Measurements from ENCODE around the gene MYO3B. TPM values are rescaled to one million over a fixed set of nuclear protein-coding genes. Genes with fewer than 3 reads are reported as not detected.
"Not testable (repeated sequence)": the region's sequence is repeated elsewhere in the genome, so short reads cannot be mapped to it uniquely, and the experiment has no call there.

Gene MYO3B
- total RNA-seq, 1 experiment from 2014 or later = 11.9 TPM

DNA sequence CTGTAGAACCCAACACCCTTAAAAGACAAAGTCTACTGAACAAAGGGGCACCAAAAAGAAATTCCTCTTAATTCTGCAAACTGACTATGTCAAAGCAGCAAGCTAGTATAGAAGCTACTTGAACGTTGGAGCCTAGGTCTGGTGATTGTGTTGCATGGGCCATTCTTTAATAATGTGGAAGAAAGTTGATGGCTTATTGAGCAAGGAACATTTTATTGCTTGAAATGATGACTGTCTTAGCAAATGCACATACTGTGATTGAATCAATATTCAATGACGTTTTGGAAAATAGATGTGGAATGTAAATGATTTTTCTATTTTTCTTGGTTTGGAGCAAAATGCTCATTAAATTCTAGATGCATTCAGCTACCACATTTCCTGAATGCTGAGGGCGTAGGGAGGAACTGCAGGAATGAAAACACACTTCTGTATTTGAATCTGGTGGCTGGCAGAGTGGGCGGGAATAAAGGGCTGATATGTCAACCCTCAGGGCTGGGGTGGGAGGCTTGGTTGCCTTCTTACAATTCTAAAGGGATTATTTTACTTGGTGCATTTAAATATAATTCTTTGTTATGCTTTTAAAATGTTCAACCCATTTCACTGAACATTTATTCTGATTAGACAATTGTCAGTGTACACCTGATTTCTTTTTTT is 26.5 kb downstream of the MYO3B start:
- no peak for DNase-seq (ENCODE audit: low spot score)
- in situ Hi-C loops (cut with HindIII; ENCODE audit: low sequenced_read_pairs) = no loop called here

DNA sequence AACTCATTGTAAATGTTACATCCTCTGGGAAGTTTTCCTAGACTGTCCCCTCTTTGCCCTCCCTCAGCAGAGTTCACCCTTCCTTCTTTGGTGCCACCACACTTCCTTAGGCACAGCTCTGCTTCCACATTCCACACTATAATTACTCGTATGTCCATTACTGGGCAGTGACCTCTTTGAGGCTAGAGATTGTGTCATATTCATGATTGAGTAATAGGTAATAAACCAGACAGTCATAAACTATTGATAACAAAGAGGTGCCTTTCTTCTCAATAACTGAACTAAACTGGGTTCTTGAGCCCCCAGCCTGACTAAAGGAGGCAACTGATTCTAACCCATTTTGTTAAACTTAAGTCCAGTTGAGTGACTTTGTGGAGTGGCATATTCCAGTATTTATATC is 28.3 kb downstream of the MYO3B start:
- in situ Hi-C loops (cut with HindIII; ENCODE audit: low sequenced_read_pairs) = no loop called here
- DNase-seq (ENCODE audit: low spot score) = no peak

DNA sequence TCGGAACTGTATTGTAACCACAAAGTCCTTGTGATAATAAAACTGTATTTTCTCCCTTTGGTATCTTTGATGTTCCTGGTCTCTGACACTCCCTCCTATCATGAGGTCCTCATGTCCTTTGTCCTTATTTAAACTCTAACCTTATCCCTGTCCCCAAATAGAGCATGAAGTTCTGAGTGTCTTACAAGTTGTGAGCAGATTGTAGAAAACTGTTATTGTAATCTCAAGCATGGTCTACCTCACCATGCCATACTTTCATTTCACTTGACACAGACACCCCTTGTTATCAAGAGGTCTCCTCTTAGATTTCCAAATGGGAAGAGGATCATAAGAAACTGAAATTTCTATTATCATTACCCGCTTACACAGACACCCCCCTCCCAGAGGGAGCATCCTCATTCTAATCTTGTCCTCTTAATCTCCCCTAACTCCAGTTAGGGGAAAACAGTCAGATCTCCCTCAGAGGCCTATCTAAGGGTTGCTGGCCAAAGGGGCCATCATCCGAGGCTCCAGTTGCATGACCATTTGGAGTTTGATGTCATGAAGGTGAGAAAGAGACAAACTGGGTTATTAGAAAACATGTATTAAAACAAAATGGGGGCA is 29.0 kb downstream of the MYO3B start:
- in situ Hi-C loops (cut with HindIII; ENCODE audit: low sequenced_read_pairs) = no loop called here
- DNase-seq (ENCODE audit: low spot score) = no peak

DNA sequence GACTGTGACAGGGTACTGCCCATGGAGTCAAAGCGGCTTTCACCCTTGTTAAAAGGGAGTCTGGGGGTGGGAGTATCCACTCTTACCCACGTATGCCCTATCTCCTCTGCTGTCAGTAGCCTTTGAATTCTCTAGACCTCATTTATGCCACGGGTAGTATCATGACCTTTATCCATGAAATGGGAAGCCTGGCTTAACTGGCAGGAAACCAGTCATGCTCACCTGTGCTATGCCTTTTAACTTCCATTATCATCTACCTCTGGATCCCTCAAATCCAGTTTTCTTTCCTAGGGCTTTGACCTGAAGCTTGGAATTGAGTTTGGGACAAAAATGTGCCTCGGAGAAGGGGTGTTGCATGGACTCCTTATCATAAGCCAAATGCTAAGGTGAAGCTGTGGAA is 30.0 kb downstream of the MYO3B start:
- no peak for DNase-seq (ENCODE audit: low spot score)
- in situ Hi-C loops (cut with HindIII; ENCODE audit: low sequenced_read_pairs) = no loop called here

DNA sequence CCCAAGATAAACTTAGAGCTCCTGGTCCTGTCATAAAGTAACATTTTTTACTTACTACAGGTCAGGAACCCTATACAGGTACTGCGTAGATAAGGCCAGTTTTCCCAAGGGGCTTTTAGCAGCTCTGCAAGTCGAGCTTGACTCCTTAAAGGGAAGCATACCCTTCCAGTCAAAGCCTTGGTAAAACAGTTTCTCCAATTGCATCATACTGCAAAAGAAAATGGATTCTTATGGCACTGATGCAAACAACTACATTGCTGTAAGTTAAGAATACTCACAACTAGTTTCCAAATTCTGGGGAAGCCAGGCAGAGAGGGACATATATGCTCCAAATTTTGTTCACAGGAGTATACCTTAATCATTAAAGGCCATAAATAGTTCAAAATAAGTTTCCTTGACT is 31.0 kb downstream of the MYO3B start:
- DNase-seq (ENCODE audit: low spot score) = no peak
- in situ Hi-C loops (cut with HindIII; ENCODE audit: low sequenced_read_pairs) = no loop called here

DNA sequence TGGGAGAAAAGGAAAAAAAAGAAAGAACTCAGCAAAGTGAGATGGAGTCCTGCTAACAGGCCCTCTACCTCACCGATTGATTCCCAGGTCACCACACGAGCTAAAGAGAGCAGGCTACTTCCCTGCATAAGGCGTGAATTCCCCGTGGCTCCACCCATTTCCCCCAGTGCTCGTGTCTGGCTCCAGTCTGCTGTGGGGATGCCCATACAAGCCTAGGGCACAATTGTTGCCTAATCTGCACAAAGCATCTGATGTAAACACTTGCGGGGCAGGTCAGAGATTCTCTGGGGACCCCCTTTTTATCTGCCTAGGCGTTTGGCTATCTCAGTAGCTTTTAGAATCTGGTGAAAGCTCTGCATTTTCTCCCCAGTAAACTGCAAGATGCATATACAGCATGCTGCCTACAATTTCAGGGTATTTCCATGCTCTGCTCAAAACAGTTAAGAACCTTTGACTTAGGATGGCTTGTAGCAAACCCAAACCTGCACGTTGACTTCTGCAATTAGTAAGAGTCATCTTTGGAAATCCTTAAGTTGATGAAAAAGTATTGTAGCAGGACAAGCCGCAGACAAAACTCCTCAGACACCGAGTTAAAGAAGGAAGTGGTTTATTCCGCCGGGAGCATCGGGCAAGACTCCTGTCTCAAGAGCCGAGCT is 34.8 kb downstream of the MYO3B start:
- in situ Hi-C loops (cut with HindIII; ENCODE audit: low sequenced_read_pairs) = no loop called here

DNA sequence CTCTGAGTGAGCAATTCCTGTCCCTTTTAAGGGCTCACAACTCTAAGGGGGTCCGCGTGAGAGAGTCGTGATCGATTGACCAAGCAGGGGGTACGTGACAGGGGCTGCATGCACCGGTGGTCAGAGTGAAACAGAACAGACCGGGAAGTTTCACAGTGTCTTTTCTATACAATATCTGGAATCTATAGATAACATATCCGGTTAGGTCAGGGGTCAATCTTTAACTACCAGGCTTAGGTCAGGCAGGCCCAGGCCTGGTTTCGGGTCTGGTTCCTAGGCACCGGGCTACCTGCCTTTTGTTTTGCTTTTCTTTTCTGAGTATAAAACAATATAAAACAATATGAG is 35.3 kb downstream of the MYO3B start:
- in situ Hi-C loops (cut with HindIII; ENCODE audit: low sequenced_read_pairs); DNase-seq (ENCODE audit: low spot score): not testable (repeated sequence)

More for the DNA sequence above, 34.8 kb downstream of the MYO3B start:
- DNase-seq (ENCODE audit: low spot score) = no peak

DNA sequence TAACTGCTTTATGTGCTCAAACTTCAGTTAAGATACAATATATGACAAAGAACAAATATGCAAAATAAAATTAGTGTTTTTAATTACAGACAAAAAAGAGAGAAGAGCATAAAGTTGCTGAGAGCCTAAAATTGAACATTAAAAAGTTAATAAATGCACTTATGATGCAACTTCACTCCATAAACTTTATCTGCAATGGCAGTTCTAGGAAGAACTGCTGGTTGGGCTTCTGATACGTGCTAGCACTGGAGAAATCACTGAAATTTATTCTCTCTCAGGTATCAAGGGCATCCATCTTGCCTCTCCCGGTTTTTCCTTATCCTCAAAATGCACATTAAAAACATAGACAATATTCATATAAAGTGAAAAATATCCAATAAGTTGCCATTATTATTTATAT is 35.7 kb downstream of the MYO3B start:
- no peak for DNase-seq (ENCODE audit: low spot score)
- in situ Hi-C loops (cut with HindIII; ENCODE audit: low sequenced_read_pairs) = no loop called here

DNA sequence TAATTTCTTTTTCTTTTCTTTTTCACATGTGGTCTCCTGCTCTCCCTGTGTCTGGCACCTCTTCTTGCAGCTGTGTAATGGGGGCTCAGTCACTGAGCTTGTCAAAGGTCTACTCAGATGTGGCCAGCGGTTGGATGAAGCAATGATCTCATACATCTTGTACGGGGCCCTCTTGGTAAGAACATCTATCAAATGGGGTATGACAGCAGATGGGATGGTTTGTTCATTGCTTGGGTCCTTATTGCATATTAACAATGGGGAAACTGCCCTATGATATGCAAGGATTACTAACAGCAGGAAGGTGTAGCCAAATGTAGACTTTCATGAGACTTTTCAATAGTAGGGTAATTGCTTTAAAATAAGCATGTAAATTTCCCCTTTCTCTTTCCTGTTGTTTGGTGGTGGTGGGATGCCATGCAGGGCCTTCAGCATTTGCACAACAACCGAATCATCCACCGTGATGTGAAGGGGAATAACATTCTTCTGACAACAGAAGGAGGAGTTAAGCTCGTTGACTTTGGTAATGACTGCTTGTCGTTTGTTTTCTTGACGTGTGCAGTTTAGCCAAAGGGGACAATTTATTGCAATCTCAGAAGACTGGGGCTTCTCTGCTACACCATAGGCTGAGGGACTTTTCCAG is 36.5 kb downstream of the MYO3B start:
- DNase-seq (ENCODE audit: low spot score) = no peak
- in situ Hi-C loops (cut with HindIII; ENCODE audit: low sequenced_read_pairs) = no loop called here

DNA sequence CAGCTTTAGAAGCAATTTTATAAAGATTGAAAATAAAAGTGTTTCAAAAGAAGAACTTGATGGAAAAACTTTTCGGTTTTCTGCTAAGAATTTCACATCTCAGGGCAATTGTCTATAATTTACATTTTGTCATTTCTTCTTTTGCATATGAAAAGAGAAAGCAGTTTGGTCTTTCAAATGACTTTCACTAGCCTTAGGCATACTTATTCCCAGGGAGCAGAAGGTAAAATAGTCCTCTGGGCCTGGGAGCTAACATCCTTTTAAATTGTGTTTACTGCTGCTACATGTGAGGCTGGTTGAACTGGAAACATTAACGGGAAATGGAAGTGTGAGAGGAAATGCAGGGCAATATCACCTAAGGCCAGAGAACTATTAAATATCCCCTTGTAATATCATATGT is 37.1 kb downstream of the MYO3B start:
- in situ Hi-C loops (cut with HindIII; ENCODE audit: low sequenced_read_pairs) = no loop called here
- DNase-seq (ENCODE audit: low spot score) = no peak

DNA sequence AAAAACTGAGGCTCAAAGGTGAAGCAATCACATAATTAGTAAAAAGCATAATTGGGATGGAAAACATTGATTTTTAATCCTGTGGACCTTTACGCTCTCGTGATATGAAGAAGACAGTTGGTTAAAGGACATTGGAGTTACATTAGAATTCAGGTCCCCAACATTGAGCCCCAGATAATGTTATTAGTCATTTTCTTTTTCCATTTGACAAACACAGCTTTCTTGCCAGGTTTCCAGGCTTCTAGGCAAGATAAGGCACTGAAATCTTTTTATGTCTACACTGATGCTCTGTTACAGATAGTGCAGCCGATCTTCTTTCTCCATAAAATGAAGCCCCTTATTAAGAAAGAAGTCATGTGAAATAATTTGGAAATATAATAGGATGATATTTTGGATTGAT is 38.5 kb downstream of the MYO3B start:
- in situ Hi-C loops (cut with HindIII; ENCODE audit: low sequenced_read_pairs) = no loop called here
- no peak for DNase-seq (ENCODE audit: low spot score)

DNA sequence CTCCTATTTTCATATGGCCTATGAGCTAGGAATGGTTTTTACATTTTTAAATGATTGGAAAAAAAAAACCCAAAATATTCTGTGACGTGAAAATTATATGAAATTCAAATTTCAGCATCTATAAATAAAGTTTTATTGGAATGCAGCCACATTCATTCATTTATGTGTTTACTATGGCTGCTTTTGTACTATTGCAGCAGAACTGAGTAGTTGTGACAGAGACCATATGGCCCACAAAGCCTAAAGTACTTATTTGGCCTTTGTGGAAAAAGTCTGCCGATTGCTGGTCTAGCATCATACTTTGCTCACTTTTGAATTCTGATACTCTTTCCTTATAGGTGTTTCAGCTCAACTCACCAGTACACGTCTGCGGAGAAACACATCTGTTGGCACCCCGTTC is 39.0 kb downstream of the MYO3B start:
- in situ Hi-C loops (cut with HindIII; ENCODE audit: low sequenced_read_pairs) = no loop called here

DNA sequence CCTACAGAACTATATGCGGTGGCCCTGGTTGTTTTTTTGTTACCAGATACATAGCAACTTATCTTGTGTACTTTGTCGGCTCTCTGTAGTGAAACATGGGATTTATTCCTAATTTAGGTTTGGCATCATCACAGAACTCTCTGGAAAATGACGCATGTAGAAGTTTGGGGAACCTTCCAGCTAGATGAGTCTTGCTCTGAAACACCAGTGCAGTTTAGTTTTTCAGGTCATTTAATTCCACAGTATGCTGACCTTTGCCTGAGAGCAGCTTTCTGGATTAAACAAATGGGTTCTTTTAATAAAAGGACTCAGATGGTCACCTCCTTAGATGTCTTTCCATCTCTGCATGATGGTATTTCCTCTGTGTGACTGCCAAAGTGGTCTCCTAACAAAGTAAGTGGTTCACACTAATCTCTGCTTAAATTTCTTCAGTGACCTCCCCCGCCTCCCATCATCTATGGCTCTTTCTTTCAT is 39.9 kb downstream of the MYO3B start:
- in situ Hi-C loops (cut with HindIII; ENCODE audit: low sequenced_read_pairs) = no loop called here

More for the DNA sequence above, 39.0 kb downstream of the MYO3B start:
- DNase-seq (ENCODE audit: low spot score) = no peak

DNA sequence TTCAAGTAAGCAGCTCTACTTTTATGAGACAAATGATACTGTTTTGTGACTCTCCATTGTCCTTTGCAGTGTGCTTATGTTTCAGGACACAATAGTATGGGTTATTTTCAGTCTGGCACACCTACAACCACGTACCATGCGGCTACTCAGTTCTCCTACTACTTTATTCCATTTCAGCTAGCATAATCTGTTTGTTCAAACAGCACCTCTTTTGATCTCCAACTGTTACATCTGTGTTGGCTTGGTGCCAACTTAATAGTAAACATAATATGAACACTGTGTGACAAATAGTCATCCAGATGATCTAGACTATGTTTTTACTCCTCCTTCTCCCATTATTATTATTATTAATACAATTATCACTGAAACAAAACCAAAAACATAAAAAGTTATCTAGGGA is 40.5 kb downstream of the MYO3B start:
- in situ Hi-C loops (cut with HindIII; ENCODE audit: low sequenced_read_pairs) = no loop called here
- DNase-seq (ENCODE audit: low spot score) = no peak

More for the DNA sequence above, 39.9 kb downstream of the MYO3B start:
- no peak for DNase-seq (ENCODE audit: low spot score)

DNA sequence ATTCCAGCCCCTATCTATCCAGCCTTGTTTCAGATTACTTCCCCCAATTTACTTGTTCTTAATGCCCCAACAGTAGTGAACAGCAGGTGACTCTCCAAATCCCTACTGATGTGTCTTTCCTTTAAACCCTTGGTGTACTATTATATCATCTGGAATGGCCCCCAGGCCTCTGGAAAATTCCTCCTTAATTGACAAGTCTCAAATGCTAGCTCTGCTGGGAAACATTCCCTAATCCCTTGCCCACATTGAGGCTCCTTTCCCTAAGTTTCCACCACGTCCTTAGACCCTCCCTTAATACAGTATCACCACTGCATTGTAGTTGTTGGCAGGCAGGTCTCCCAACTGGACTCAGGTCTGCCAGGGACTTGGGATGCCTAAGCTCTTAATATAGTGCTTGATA is 41.0 kb downstream of the MYO3B start:
- in situ Hi-C loops (cut with HindIII; ENCODE audit: low sequenced_read_pairs) = no loop called here

DNA sequence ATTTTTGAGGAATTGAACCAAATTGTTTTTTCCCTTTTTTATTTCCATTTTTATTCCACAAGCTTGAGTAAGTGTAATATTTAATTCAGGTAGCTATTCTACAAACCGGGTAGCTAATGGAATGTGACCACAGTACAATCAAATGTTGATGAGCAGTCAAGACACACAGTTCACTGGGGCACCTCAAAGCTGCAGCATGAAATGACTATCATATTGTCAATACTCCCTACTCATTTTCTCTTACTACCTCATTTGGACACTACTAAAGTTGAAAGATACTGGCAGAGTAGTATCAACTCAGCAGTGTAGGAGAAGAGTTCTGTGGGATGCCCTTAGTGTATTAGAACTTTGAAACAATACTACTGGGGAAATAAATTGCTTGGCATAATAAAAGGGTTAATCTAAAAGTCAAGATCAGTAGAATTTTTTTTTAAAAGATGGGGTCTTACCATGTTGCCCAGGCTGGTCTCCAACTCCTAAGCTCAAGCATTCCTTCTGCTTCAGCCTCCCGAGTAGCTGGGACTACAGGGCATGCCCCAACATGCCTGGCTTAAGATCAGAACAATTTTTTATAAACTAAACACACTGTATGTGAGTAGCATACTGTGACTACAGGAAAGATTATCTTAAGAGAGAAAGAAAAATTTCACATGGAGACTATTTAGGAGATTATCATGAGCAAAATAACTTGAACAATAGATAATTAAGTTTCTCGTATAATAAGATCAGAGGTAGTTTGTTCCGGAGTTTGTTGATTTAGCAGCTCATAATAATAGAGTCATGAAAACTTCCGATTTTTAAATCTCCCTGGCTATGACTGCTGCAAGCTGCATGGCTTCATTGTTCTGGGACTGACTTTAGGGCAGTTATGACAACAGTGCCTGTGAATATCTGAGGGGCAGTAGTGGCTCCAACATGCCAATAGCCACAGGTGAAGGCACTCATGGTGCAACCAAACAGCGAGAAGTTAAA is 43.7 kb downstream of the MYO3B start:
- in situ Hi-C loops (cut with HindIII; ENCODE audit: low sequenced_read_pairs) = no loop called here
- no peak for DNase-seq (ENCODE audit: low spot score)

More for the DNA sequence above, 41.0 kb downstream of the MYO3B start:
- peak; percentile 52 for DNase-seq (ENCODE audit: low spot score)

DNA sequence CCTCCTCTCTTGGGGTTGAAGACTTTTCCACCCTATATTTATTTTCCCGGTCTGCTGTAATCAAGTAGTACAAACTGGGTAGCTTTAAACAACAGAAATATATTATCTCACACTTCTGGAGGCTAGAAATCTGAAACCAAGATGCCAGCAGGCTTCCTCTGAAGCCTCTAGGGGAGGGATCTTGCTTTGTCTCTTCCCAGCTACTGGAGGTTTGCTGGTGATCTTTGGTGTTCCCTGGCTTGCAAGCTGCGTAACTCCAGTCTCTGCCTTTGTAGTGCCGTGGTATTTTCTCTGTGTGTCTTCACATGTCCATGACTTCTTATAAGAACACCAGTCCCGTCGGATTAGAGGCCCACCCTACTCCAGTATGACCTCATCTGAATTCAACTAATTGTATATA is 44.4 kb downstream of the MYO3B start:
- peak; percentile 43 for DNase-seq (ENCODE audit: low spot score)

DNA sequence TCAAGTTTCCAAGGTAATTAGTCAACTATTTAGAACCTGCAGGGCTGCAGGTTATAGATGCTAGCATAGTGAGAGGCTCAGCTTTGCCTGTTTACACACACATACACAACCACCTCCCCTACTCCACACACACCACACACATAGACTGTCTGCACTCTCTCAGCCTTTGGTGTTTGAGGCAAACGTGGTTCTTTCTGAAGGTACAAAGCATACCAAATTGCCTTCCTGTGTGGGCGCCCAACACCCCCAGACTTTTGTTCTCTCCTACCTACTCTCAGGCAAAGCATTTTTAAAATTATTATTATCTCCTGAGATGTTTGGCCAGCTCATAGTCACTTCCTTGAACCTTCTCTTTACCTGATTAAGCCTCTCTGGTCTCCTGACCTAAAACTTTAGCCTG is 44.9 kb downstream of the MYO3B start:
- no peak for DNase-seq (ENCODE audit: low spot score)
- in situ Hi-C loops (cut with HindIII; ENCODE audit: low sequenced_read_pairs) = no loop called here

More for the DNA sequence above, 44.4 kb downstream of the MYO3B start:
- in situ Hi-C loops (cut with HindIII; ENCODE audit: low sequenced_read_pairs) = no loop called here

DNA sequence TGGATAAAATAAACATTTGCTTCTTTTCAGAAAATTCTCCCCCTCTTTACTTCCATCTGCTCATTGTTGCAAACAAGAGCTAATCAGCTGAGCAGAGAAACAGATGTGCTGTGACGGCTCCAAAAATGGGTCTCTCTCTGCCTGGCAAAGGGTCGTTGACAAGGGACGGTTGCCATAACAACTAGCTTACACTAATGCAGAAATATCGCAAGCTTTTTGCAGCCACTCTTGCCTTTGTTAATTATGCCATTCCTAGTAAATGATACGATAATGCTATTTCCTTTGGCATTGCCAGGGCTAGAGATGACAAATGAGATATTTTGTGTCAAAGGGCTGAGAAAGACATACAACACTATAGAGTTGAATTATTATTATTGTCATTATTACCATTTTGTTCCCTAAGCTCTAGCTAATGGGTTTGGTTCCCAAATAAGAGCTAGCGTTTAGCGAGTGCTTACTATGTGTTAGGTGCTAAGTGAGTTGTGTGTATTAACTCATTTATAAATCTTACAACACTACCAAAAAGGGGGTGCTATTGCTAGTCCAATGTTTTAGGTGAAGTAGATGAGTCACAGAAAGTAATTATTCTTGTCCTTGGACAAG is 46.8 kb downstream of the MYO3B start:
- in situ Hi-C loops (cut with HindIII; ENCODE audit: low sequenced_read_pairs) = no loop called here
- no peak for DNase-seq (ENCODE audit: low spot score)

Measured in G401 (cell line).